GM10266 (cell line): ENCODE data around the gene TRIM50.

ENCODE experiments used
- DNase-seq: peaks from one replicate; pipeline ENCODE4 v3.0.0; 2012; ENCODE audit errors: extremely low spot score
- CTCF ChIP-seq: IDR thresholded peaks from 2 replicates; pipeline ENCODE4 v1.5.1; 2012; ENCODE audit warnings: mild to moderate bottlenecking, low read depth; ENCODE audit not compliant: control insufficient read depth, insufficient read depth; ENCODE audit errors: missing control alignments

The TRIM50 gene

GRCh38 chr7:73354821-73355220 lies 26.9 kb upstream of the TRIM50 start:
- TF ChIP-seq CTCF, result no peak
- no peak for DNase-seq

GRCh38 chr7:73354196-73354595 lies 26.3 kb upstream of the TRIM50 start:
- DNase-seq, result no peak
- TF ChIP-seq CTCF, result no peak

GRCh38 chr7:73353243-73353642 lies 25.4 kb upstream of the TRIM50 start:
- DNase-seq, result no peak
- no peak for TF ChIP-seq CTCF

GRCh38 chr7:73352784-73353183 lies 24.9 kb upstream of the TRIM50 start:
- no peak for TF ChIP-seq CTCF
- no peak for DNase-seq

GRCh38 chr7:73351447-73352167 lies 23.7 kb upstream of the TRIM50 start:
- no peak for TF ChIP-seq CTCF
- DNase-seq, result no peak

GRCh38 chr7:73350306-73351068 lies 22.6 kb upstream of the TRIM50 start:
- DNase-seq, result no peak
- no peak for TF ChIP-seq CTCF

GRCh38 chr7:73349763-73350162 lies 21.9 kb upstream of the TRIM50 start:
- DNase-seq, result no peak
- no peak for TF ChIP-seq CTCF
